Upper lobe of left lung (tissue), 6 donors: ENCODE data around the gene RUNX1. TPM values are rescaled to one million over a fixed set of nuclear protein-coding genes. Genes with fewer than 3 reads are reported as not detected.
"Not testable (repeated sequence)": the region's sequence is repeated elsewhere in the genome, so short reads cannot be mapped to it uniquely, and the experiment has no call there.

Experiments
- ATAC-seq, 2 donors: fragments of 200-7000 bp; cut with Tn5 transposase; one replicate each; pipeline ENCODE4 v1.9.1; 2022; ENCODE audit warnings: mild to moderate bottlenecking in 2 of 2, moderate library complexity in 2 of 2; ENCODE audit not compliant: low FRiP score in 2 of 2
- DNase-seq, 2 donors: peaks; one replicate each; pipeline ENCODE4 v3.0.0-alpha.2; 2019 to 2020
- H3K27ac ChIP-seq, 4 donors: fragments of 200-600 bp; sonication (generic); one replicate each; pipeline ENCODE4 v1.5.1; 2016 to 2019
- H3K27me3 ChIP-seq, 4 donors: fragments of 200-600 bp; sonication (generic); one replicate each; pipeline ENCODE4 v1.5.1; 2017 to 2019
- H3K36me3 ChIP-seq, 4 donors: fragments of 200-600 bp; sonication (generic); one replicate each; pipeline ENCODE4 v1.5.1; 2016 to 2019
- H3K4me1 ChIP-seq, 4 donors: fragments of 200-600 bp; sonication (generic); one replicate each; pipeline ENCODE4 v1.5.1; 2018 to 2019
- H3K4me3 ChIP-seq, 4 donors: fragments of 200-600 bp; sonication (generic); one replicate each; pipeline ENCODE4 v1.5.1; 2017 to 2019; ENCODE audit warnings: mild to moderate bottlenecking in 2 of 4, moderate library complexity in 1 of 4
- H3K9me3 ChIP-seq, 4 donors: fragments of 200-600 bp; sonication (generic); one replicate each; pipeline ENCODE4 v1.5.1; 2018 to 2019
- CTCF ChIP-seq, 6 experiments: fragments of 450-650 bp in 4 of 6; fragments of 200-600 bp in 2 of 6; sonication (generic) in 2 of 6; IDR thresholded peaks; one replicate each; pipeline ENCODE4 v1.5.1; 2016 to 2019; ENCODE audit warnings: antibody characterized with exemption in 6 of 6
- EP300 ChIP-seq, 4 donors: sonication (generic); formaldehyde crosslinking; IDR thresholded peaks; one replicate each; pipeline ENCODE4 v1.5.1; 2017; ENCODE audit warnings: antibody characterized with exemption in 4 of 4, control low read depth in 2 of 4
- POLR2A ChIP-seq, 4 donors: fragments of 450-650 bp; IDR thresholded peaks; one replicate each; pipeline ENCODE4 v1.5.1; 2016 to 2017; ENCODE audit warnings: antibody characterized with exemption in 4 of 4, mild to moderate bottlenecking in 2 of 4
- POLR2AphosphoS5 ChIP-seq, 2 donors: sonication (generic); formaldehyde crosslinking; IDR thresholded peaks; one replicate each; pipeline ENCODE4 v1.5.1; 2017; ENCODE audit warnings: antibody characterized with exemption in 2 of 2
- WGBS, 2 donors: methylation state at CpG; one replicate each; pipeline ENCODE4 v1.1.5; 2017 to 2018; 5-methylcytosine and 5-hydroxymethylcytosine counted together
- total RNA-seq, 6 donors: library from RNA; depleted of rRNA in 4 of 6; stranded (reverse); fragments of >200 nt in 4 of 6; gene quantifications; one replicate each; pipeline versions ENCODE4 v1.1.0 to v1.2.1, GENCODE V29; 2016 to 2021
- donor health status: DM: no; HTN: no; CAD: no; lungs with moderate emphysema.
- donor health status: DM: no; HTN: yes; CAD: no; lungs with severe emphysema.

RUNX1 gene
- total RNA-seq, 6 donors from 2014 or later, result 62.2 to 252 (median 98.2) TPM

- ATAC-seq (no peak), DNase-seq (no peak)
- TF ChIP-seq CTCF (IDR thresholded peaks at IDR 0.05) (no peak), POLR2AphosphoS5 (IDR thresholded peaks at IDR 0.05) (no peak), EP300 (IDR thresholded peaks at IDR 0.05) (no peak), POLR2A (IDR thresholded peaks at IDR 0.05) (no peak)
- Histone ChIP-seq H3K27me3 (no peaks in the 10 kb centered on the region), H3K27ac (no peak overlapping the region), H3K4me3 (no peak overlapping the region), H3K36me3 (no peaks in the 10 kb centered on the region), H3K9me3 (no peaks in the 10 kb centered on the region), H3K4me1 (no peaks in the 10 kb centered on the region)
- 54 to 56% methylated on average over 1 of the region's 1 CpG for WGBS, 2 donors
Measured at GRCh38 chr21:34952701-34953100, 96.4 kb downstream of the RUNX1 start.

GRCh38 chr21:34951868-34952267, 97.2 kb downstream of the RUNX1 start:
- H3K9me3 ChIP-seq, H3K27ac ChIP-seq, ATAC-seq, H3K4me3 ChIP-seq, H3K36me3 ChIP-seq, H3K27me3 ChIP-seq, H3K4me1 ChIP-seq, DNase-seq: not testable (repeated sequence)
- whole genome bisulfite sequencing, 2 donors, result 89 to 95% methylated on average over 4 of the region's 4 CpGs

GRCh38 chr21:34950980-34951379, 98.1 kb downstream of the RUNX1 start:
- no peaks in the 10 kb centered on the region for H3K36me3 ChIP-seq
- no peak overlapping the region for H3K4me3 ChIP-seq
- TF ChIP-seq POLR2AphosphoS5 (IDR thresholded peaks at IDR 0.05) (no peak), EP300 (IDR thresholded peaks at IDR 0.05) (no peak), POLR2A (IDR thresholded peaks at IDR 0.05) (no peak), CTCF (IDR thresholded peaks at IDR 0.05) (no peak)
- no peak overlapping the region for H3K27ac ChIP-seq
- no peaks in the 10 kb centered on the region for H3K27me3 ChIP-seq
- WGBS, 2 donors, result 65 to 68% methylated on average over 4 of the region's 4 CpGs
- H3K9me3 ChIP-seq, result no peaks in the 10 kb centered on the region
- no peaks in the 10 kb centered on the region for H3K4me1 ChIP-seq
- ATAC-seq, result no peak
- no peak for DNase-seq

GRCh38 chr21:34949499-34949898, 99.6 kb downstream of the RUNX1 start:
- Histone ChIP-seq H3K36me3 (no peaks in the 10 kb centered on the region), H3K4me1 (no peaks in the 10 kb centered on the region), H3K27ac (no peak overlapping the region), H3K27me3 (no peaks in the 10 kb centered on the region), H3K4me3 (no peak overlapping the region), H3K9me3 (no peaks in the 10 kb centered on the region)
- ATAC-seq (no peak), DNase-seq (peak in 1 of 2 donors; percentile 32)
- no peak for TF ChIP-seq EP300 (IDR thresholded peaks at IDR 0.05)
- no peak for TF ChIP-seq POLR2AphosphoS5 (IDR thresholded peaks at IDR 0.05)
- no peak for TF ChIP-seq CTCF (IDR thresholded peaks at IDR 0.05)
- WGBS, 2 donors, result 83 to 88% methylated on average over 9 to 10 of the region's 10 CpGs

- 56 to 72% methylated on average over 4 of the region's 4 CpGs for WGBS, 2 donors
- TF ChIP-seq POLR2AphosphoS5 (IDR thresholded peaks at IDR 0.05) (no peak), POLR2A (IDR thresholded peaks at IDR 0.05) (no peak), EP300 (IDR thresholded peaks at IDR 0.05) (no peak), CTCF (IDR thresholded peaks at IDR 0.05) (no peak)
- H3K4me3 ChIP-seq, result no peak overlapping the region
- no peak overlapping the region for H3K27ac ChIP-seq
- H3K27me3 ChIP-seq, result no peaks in the 10 kb centered on the region
- DNase-seq (peak in 1 of 2 donors; percentile 7), ATAC-seq (no peak)
- H3K36me3 ChIP-seq, result no peaks in the 10 kb centered on the region
- H3K9me3 ChIP-seq, result no peaks in the 10 kb centered on the region
- H3K4me1 ChIP-seq, result no peaks in the 10 kb centered on the region
Measured at GRCh38 chr21:34949030-34949429, 100.1 kb downstream of the RUNX1 start.
